ENCODE measurements around the gene TM2D3.

DNA sequence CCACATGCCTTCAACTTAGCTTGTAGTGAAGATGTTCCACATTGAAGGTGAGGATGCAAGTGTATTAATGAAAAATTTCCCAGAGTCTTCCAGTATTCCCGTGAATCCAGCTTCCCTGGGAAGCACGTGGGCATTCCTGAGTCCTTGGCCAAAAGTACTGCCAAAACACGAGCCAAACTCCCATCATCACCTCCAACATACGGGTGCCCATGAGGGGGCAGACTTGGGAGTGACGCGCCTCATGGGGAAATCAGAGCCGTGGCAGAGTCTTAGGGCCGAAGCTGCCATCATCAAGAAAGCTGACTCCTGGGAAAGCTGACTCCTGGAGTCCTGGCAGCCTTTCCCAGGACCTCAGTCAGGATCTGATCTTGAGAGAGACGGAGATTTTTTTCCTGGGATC is 20.1 kb upstream of the TM2D3 start:
- TF ChIP-seq, protein P1, sequence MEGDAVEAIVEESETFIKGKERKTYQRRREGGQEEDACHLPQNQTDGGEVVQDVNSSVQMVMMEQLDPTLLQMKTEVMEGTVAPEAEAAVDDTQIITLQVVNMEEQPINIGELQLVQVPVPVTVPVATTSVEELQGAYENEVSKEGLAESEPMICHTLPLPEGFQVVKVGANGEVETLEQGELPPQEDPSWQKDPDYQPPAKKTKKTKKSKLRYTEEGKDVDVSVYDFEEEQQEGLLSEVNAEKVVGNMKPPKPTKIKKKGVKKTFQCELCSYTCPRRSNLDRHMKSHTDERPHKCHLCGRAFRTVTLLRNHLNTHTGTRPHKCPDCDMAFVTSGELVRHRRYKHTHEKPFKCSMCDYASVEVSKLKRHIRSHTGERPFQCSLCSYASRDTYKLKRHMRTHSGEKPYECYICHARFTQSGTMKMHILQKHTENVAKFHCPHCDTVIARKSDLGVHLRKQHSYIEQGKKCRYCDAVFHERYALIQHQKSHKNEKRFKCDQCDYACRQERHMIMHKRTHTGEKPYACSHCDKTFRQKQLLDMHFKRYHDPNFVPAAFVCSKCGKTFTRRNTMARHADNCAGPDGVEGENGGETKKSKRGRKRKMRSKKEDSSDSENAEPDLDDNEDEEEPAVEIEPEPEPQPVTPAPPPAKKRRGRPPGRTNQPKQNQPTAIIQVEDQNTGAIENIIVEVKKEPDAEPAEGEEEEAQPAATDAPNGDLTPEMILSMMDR (conservative IDR thresholded peaks at IDR 0.05; ENCODE audit: low read depth, low read length), result no peak
- no peak for TF ChIP-seq EZH2phosphoT487 (IDR thresholded peaks at IDR 0.05; ENCODE audit: borderline replicate concordance, low read length)
